ENCODE results near the gene CLMN. TPM values are rescaled to one million over a fixed set of nuclear protein-coding genes. Genes with fewer than 3 reads are reported as not detected.

Gene CLMN
- total RNA-seq, 2 experiments from 2014 or later = 0.75 to 1.5 TPM

DNA sequence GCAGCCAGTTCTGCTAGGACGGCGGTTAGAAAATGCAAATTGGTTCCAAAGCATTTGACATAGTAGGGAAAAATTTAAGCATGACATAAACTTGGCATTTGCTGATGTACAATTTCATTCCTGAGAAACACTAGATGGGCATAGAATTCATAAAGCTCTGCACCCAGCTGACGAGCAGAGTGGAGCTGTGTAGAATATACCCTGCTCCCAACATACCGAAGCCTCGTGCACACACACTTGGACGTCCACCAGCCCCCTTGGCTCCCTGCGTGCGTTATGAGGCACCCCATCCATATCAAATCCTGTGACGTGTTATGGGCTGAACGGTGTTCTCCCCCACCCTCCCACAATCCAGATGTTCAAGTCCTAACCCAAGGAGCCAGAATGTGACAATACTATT lies 65.4 kb downstream of the CLMN start:
- intact Hi-C loops (cut with DNase I, micrococcal nuclease) = no loop called here
- POLR2A ChIA-PET = no interaction called here
- CTCF ChIA-PET = no interaction called here

GRCh38 chr14:95253039-95253630 lies 66.6 kb downstream of the CLMN start:
- no peak overlapping the region for H3K4me3 Mint-ChIP-seq
- ATAC-seq (no peak), DNase-seq (no peak)
- no peaks in the 10 kb centered on the region for H3K9me3 Mint-ChIP-seq (ENCODE audit: low read depth)
- no peak overlapping the region for H3K27ac Mint-ChIP-seq
- intact Hi-C loops (cut with DNase I, micrococcal nuclease) = no loop called here
- H3K36me3 Mint-ChIP-seq (ENCODE audit: low read depth) = no peaks in the 10 kb centered on the region
- ChIA-PET POLR2A (no interaction called here), CTCF (no interaction called here)
- no peaks in the 10 kb centered on the region for H3K4me1 Mint-ChIP-seq
- H3K27me3 Mint-ChIP-seq = peaks cover 22% of the 10 kb centered on the region

More for the DNA sequence above, 65.4 kb downstream of the CLMN start:
- no peak for DNase-seq
- Mint-ChIP-seq H3K4me3 (no peak overlapping the region), H3K27ac (no peak overlapping the region), H3K4me1 (no peaks in the 10 kb centered on the region), H3K36me3 (ENCODE audit: low read depth) (no peaks in the 10 kb centered on the region), H3K27me3 (peaks cover 22% of the 10 kb centered on the region), H3K9me3 (ENCODE audit: low read depth) (no peaks in the 10 kb centered on the region)
- ATAC-seq = no peak

- Mint-ChIP-seq H3K27ac (no peak overlapping the region), H3K4me3 (no peak overlapping the region), H3K9me3 (ENCODE audit: low read depth) (no peaks in the 10 kb centered on the region), H3K27me3 (peaks cover 22% of the 10 kb centered on the region), H3K36me3 (ENCODE audit: low read depth) (no peaks in the 10 kb centered on the region), H3K4me1 (no peaks in the 10 kb centered on the region)
- ChIA-PET POLR2A (no interaction called here), CTCF (no interaction called here)
- intact Hi-C loops (cut with DNase I, micrococcal nuclease) = no loop called here
- DNase-seq (no peak), ATAC-seq (no peak)
Observed at GRCh38 chr14:95252219-95252618, 67.5 kb downstream of the CLMN start.

DNA sequence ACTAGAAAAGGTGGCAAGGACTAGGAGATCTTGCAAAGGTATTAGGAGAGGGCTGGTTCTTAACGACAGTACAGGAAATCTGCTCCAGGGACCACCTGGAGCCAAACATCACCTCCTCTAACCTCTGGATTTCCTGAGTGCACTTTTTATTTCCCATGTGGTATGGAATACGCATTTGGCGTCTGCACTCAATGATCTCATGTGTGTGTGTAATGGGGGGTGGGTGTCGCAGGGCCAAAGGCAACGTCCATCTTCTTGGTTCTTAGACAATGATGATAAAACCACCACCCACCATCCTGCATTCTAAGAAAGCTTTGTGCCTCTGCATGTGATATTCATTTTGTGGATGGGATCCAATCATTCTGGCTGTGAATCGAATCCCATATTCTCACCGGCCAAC lies 68.8 kb downstream of the CLMN start:
- Mint-ChIP-seq H3K4me1 (no peaks in the 10 kb centered on the region), H3K27me3 (peaks cover 18% of the 10 kb centered on the region), H3K9me3 (ENCODE audit: low read depth) (no peaks in the 10 kb centered on the region), H3K27ac (no peak overlapping the region), H3K36me3 (ENCODE audit: low read depth) (no peaks in the 10 kb centered on the region), H3K4me3 (no peak overlapping the region)
- ATAC-seq = no peak
- no peak for DNase-seq
- CTCF ChIA-PET = interaction anchor here (0.6 kb wide), 1 partner anchor 19 kb away, joined by 3 read pairs; no protein-coding TSS in a partner anchor
- POLR2A ChIA-PET = no interaction called here
- intact Hi-C loops (cut with DNase I, micrococcal nuclease) = no loop called here

DNA sequence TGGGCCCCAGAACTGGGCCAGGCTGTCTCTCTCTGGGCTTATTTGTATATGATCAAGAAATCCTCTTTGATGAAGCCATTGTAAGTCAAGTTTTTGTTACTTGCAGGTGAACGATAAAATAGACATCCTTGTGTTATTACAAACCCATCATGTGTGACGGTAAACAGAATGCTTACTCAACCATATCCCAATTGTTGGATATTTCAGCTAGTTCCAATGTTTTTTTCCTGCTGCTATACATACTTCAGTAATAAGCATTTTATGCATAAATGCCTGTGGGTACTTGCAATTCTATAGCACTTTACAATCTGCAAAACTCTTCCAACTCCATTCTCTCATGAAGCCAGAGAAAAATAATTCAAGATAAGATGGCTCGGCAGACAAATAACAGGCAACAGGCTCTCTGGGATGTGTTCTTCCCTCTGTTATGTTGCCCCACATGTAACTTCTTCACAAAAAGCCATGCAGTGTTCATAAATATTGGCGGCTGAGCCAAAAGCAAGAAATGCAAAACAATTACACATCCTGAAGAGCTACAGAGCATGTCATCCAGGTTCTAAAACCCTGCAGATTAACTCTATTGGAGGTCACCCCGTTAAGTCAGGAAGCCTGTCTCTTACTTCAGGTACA lies 69.5 kb downstream of the CLMN start:
- POLR2A ChIA-PET = no interaction called here

GRCh38 chr14:95248432-95248831 lies 71.3 kb downstream of the CLMN start:
- Mint-ChIP-seq H3K27me3 (peaks cover 17% of the 10 kb centered on the region), H3K27ac (no peak overlapping the region), H3K36me3 (ENCODE audit: low read depth) (no peaks in the 10 kb centered on the region), H3K4me1 (no peaks in the 10 kb centered on the region), H3K9me3 (ENCODE audit: low read depth) (peaks cover 2% of the 10 kb centered on the region), H3K4me3 (no peak overlapping the region)
- ATAC-seq (no peak), DNase-seq (no peak)
- CTCF ChIA-PET = no interaction called here
- intact Hi-C loops (cut with DNase I, micrococcal nuclease) = no loop called here
- POLR2A ChIA-PET = no interaction called here

More for the DNA sequence above, 69.5 kb downstream of the CLMN start:
- ATAC-seq (no peak), DNase-seq (no peak)
- intact Hi-C loops (cut with DNase I, micrococcal nuclease) = no loop called here
- no peak overlapping the region for H3K4me3 Mint-ChIP-seq
- no peaks in the 10 kb centered on the region for H3K4me1 Mint-ChIP-seq
- peaks cover 17% of the 10 kb centered on the region for H3K27me3 Mint-ChIP-seq
- no peak overlapping the region for H3K27ac Mint-ChIP-seq
- peaks cover 1% of the 10 kb centered on the region for H3K9me3 Mint-ChIP-seq (ENCODE audit: low read depth)
- CTCF ChIA-PET = no interaction called here
- H3K36me3 Mint-ChIP-seq (ENCODE audit: low read depth) = no peaks in the 10 kb centered on the region

GRCh38 chr14:95246870-95247269 lies 72.8 kb downstream of the CLMN start:
- no peaks in the 10 kb centered on the region for H3K36me3 Mint-ChIP-seq (ENCODE audit: low read depth)
- H3K4me1 Mint-ChIP-seq = no peaks in the 10 kb centered on the region
- ATAC-seq (no peak), DNase-seq (no peak)
- no peak overlapping the region for H3K4me3 Mint-ChIP-seq
- ChIA-PET POLR2A (no interaction called here), CTCF (no interaction called here)
- peaks cover 2% of the 10 kb centered on the region for H3K9me3 Mint-ChIP-seq (ENCODE audit: low read depth)
- H3K27me3 Mint-ChIP-seq = peaks cover 17% of the 10 kb centered on the region
- no peak overlapping the region for H3K27ac Mint-ChIP-seq
- intact Hi-C loops (cut with DNase I, micrococcal nuclease) = no loop called here

DNA sequence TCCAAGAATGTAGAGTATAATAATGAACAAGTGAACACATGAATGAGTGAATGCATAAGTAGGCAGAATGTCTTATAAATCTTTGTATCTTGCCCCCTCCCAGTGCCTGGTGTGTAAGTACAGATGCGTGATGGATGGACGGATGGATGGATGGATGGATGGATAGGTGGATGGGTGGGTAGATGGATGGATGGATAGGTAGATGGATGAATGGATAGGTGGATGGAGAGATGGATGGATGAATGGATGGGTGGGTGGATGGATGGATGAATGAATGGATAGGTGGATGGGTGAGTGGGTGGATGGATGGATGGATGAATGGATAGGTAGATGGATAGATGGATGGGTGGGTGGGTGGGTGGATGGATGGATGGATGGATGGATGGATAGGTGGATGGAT lies 74.4 kb downstream of the CLMN start:
- Mint-ChIP-seq H3K36me3 (ENCODE audit: low read depth) (no peaks in the 10 kb centered on the region), H3K4me1 (no peaks in the 10 kb centered on the region), H3K27me3 (peaks cover 9% of the 10 kb centered on the region), H3K27ac (no peak overlapping the region), H3K4me3 (no peak overlapping the region), H3K9me3 (ENCODE audit: low read depth) (peaks cover 2% of the 10 kb centered on the region)
- ChIA-PET POLR2A (no interaction called here), CTCF (no interaction called here)
- DNase-seq (no peak), ATAC-seq (no peak)
- intact Hi-C loops (cut with DNase I, micrococcal nuclease) = no loop called here

DNA sequence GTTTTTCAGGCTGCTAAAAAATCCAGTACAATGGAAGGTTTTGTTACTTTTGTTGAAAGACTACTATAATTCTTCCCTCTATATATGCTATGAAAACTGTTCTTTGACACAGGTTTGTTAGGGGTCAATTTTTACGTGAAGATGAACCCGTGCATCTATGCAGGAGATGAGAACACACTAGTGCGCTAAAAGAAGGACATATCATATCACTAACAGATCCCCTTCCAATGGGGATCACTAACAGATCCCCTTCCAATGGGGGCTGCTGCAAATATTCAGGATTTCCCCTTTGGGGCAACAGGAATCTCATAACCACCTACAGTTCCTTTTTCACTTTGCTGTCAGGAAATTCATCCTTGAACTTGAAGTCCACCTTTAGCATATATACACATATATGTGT lies 75.1 kb downstream of the CLMN start:
- no peaks in the 10 kb centered on the region for H3K36me3 Mint-ChIP-seq (ENCODE audit: low read depth)
- peaks cover 1% of the 10 kb centered on the region for H3K27me3 Mint-ChIP-seq
- ChIA-PET CTCF (no interaction called here), POLR2A (no interaction called here)
- intact Hi-C loops (cut with DNase I, micrococcal nuclease) = no loop called here
- no peak overlapping the region for H3K27ac Mint-ChIP-seq
- H3K4me1 Mint-ChIP-seq = no peaks in the 10 kb centered on the region
- no peak overlapping the region for H3K4me3 Mint-ChIP-seq
- H3K9me3 Mint-ChIP-seq (ENCODE audit: low read depth) = peaks cover 2% of the 10 kb centered on the region
- ATAC-seq = no peak
- no peak for DNase-seq

DNA sequence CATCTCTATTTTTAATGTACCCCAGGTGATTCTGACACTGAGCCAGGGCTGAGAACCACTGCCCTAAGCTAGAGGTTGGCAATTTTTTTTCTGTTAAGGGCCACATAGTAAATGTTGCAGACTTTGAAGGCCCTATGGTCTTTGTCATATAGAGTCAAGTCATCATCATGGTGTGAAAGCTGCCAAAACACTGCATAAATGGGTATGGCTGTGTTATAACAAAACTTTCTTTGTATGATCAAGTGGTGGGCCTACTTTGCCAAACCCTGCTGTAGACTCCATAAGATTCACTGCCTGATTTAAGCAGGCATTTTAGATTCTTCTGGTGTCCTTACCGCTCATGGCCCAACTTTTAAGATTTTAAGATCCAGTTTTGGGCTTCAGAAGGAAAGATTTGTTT lies 76.8 kb downstream of the CLMN start:
- H3K36me3 Mint-ChIP-seq (ENCODE audit: low read depth) = no peaks in the 10 kb centered on the region

GRCh38 chr14:95240859-95241813 lies 78.6 kb downstream of the CLMN start:
- DNase-seq = no peak
- Mint-ChIP-seq H3K4me3 (no peak overlapping the region), H3K27ac (no peak overlapping the region), H3K36me3 (ENCODE audit: low read depth) (no peaks in the 10 kb centered on the region), H3K27me3 (peaks cover 3% of the 10 kb centered on the region), H3K9me3 (ENCODE audit: low read depth) (peaks cover 2% of the 10 kb centered on the region), H3K4me1 (no peaks in the 10 kb centered on the region)
- CTCF ChIA-PET = interaction anchor here (0.6 to 1.2 kb wide), 3 partner anchors 8 to 35 kb away, joined by 3 to 4 read pairs (median 3); no protein-coding TSS in a partner anchor
- intact Hi-C loops (cut with DNase I, micrococcal nuclease) = no loop called here
- ATAC-seq = no peak
- POLR2A ChIA-PET = no interaction called here

More for the DNA sequence above, 76.8 kb downstream of the CLMN start:
- ChIA-PET POLR2A (no interaction called here), CTCF (no interaction called here)
- ATAC-seq (no peak), DNase-seq (no peak)
- Mint-ChIP-seq H3K27ac (no peak overlapping the region), H3K9me3 (ENCODE audit: low read depth) (peaks cover 2% of the 10 kb centered on the region), H3K4me1 (no peaks in the 10 kb centered on the region), H3K27me3 (no peaks in the 10 kb centered on the region), H3K4me3 (no peak overlapping the region)
- intact Hi-C loops (cut with DNase I, micrococcal nuclease) = no loop called here

Measured in activated CD4-positive, alpha-beta T cell treated with anti-CD3 and anti-CD28 coated beads for 36 hours (primary cell).